Esophagus squamous epithelium (tissue), 4 donors: ENCODE data around the gene RTN4R.

Source experiments
- POLR2A ChIP-seq, 4 donors: fragments of 450-650 bp; IDR thresholded peaks; one replicate each; pipeline ENCODE4 v1.6.1; 2017; ENCODE audit warnings: antibody characterized with exemption in 4 of 4, mild to moderate bottlenecking in 4 of 4, moderate library complexity in 3 of 4
- TF ChIP-seq, protein P1 (sequence below), 6 experiments: fragments of 450-650 bp in 4 of 6; fragments of 200-600 bp in 2 of 6; sonication (generic) in 2 of 6; IDR thresholded peaks; one replicate each; pipeline ENCODE4 v1.5.1; 2016 to 2019; ENCODE audit warnings: antibody characterized with exemption in 6 of 6, mild to moderate bottlenecking in 4 of 6, moderate library complexity in 4 of 6

DNA sequence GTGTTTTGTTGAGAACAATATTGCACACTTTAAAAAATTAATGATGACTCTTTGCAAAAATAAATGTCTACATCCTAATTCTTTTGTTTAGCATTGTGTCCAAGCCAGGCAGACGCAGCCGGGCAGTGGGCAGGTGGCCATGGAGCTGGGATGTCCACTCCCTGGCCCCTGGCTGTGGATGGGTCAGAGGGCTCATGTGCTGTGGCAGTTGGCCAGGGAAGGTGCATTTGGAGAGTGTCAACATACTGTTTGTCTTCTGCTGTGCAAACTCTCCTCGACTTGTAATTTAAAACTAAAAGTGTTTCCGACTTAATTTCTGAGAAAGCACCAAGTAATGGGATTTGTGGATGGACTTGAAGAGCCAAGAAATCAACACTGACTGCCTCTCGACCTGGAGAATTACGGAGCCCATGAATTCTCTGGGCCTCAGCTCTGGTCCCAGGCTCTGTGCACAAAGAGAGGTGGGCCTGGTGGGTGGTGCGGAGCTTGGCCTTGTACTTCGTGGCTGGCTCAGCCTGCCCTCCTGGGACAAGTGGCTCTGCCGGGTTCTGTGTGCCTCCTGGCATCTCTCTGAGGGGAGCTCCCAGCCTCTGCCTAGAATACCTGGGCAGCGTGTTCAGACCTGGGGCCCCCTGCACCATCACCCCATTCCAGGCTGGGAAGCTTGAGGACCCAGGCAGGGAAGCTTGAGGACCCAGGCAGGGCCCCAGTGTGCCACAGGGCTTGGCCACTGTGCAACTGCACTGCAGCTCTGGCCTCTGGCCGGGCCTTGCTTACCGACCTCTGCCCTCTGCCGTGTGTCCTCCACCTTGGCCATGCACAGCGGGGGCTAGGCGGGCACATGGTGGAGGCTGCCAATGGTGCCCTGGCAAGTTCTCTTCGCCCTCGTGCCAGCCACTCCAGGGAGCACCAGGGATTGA lies 46.4 kb downstream of the RTN4R start:
- TF ChIP-seq POLR2A (IDR thresholded peaks at IDR 0.05): no peak
- TF ChIP-seq, protein P1, sequence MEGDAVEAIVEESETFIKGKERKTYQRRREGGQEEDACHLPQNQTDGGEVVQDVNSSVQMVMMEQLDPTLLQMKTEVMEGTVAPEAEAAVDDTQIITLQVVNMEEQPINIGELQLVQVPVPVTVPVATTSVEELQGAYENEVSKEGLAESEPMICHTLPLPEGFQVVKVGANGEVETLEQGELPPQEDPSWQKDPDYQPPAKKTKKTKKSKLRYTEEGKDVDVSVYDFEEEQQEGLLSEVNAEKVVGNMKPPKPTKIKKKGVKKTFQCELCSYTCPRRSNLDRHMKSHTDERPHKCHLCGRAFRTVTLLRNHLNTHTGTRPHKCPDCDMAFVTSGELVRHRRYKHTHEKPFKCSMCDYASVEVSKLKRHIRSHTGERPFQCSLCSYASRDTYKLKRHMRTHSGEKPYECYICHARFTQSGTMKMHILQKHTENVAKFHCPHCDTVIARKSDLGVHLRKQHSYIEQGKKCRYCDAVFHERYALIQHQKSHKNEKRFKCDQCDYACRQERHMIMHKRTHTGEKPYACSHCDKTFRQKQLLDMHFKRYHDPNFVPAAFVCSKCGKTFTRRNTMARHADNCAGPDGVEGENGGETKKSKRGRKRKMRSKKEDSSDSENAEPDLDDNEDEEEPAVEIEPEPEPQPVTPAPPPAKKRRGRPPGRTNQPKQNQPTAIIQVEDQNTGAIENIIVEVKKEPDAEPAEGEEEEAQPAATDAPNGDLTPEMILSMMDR (IDR thresholded peaks at IDR 0.05): no peak
